CD8-positive, alpha-beta memory T cell (primary cell): ENCODE results near the gene RRAS. TPM values are rescaled to one million over a fixed set of nuclear protein-coding genes. Genes with fewer than 3 reads are reported as not detected.

Experiments used
- CTCF ChIA-PET: fragments of 350-600 bp; sonication (Branson Sonifier 250); formaldehyde crosslinking; loops from one replicate; lab custom pipeline; 2021; ENCODE audit warnings: antibody characterized with exemption; lab: Charles Lee
- POLR2A ChIA-PET: fragments of 350-600 bp; sonication (Branson Sonifier 250); formaldehyde crosslinking; loops from one replicate; lab custom pipeline; 2021; ENCODE audit warnings: antibody characterized with exemption; lab: Charles Lee
- DNase-seq, 5 donors: peaks; one replicate each; pipeline versions ENCODE4 v3.0.0 to v3.0.0-alpha.2; 2020 to 2022; ENCODE audit warnings: mixed read lengths in 1 of 5
- H3K27ac ChIP-seq: one replicate; pipeline ENCODE4 v1.7.0; 2013; ENCODE audit warnings: low read depth, mild to moderate bottlenecking, low read length, moderate library complexity
- H3K27me3 ChIP-seq: 2 replicates; pipeline ENCODE4 v1.7.0; 2013; ENCODE audit warnings: low read length, mild to moderate bottlenecking; ENCODE audit not compliant: insufficient read depth, poor library complexity, severe bottlenecking
- H3K36me3 ChIP-seq: 2 replicates; pipeline ENCODE4 v1.7.0; 2013; ENCODE audit warnings: mild to moderate bottlenecking, low read length, moderate library complexity; ENCODE audit not compliant: insufficient read depth
- H3K4me1 ChIP-seq: 2 replicates; pipeline ENCODE4 v1.7.0; 2013; ENCODE audit warnings: mild to moderate bottlenecking, low read length, moderate library complexity; ENCODE audit not compliant: insufficient read depth
- H3K4me3 ChIP-seq: 2 replicates; pipeline ENCODE4 v1.7.0; 2013; ENCODE audit warnings: mild to moderate bottlenecking, low read length
- H3K9me3 ChIP-seq: 2 replicates; pipeline ENCODE4 v1.7.0; 2013; ENCODE audit warnings: mild to moderate bottlenecking, low read length
- H3K27ac Mint-ChIP-seq, 8 donors: one replicate each; pipeline ENCODE4 v1.8.0; 2020 to 2021; ENCODE audit warnings: mixed read lengths in 8 of 8, mild to moderate bottlenecking in 6 of 8, inconsistent platforms in 3 of 8, moderate library complexity in 3 of 8
- H3K27me3 Mint-ChIP-seq, 2 donors: one replicate each; pipeline ENCODE4 v1.8.0; 2020 to 2021; ENCODE audit warnings: mixed read lengths in 2 of 2, mild to moderate bottlenecking in 1 of 2, moderate library complexity in 1 of 2
- H3K36me3 Mint-ChIP-seq, 3 donors: one replicate each; pipeline ENCODE4 v1.8.0; 2020 to 2021; ENCODE audit warnings: mixed read lengths in 3 of 3, inconsistent platforms in 1 of 3, mild to moderate bottlenecking in 1 of 3
- H3K4me1 Mint-ChIP-seq, 3 donors: one replicate each; pipeline ENCODE4 v1.8.0; 2020 to 2021; ENCODE audit warnings: mixed read lengths in 3 of 3, inconsistent platforms in 1 of 3, mild to moderate bottlenecking in 1 of 3
- H3K4me3 Mint-ChIP-seq, 7 donors: one replicate each; pipeline ENCODE4 v1.8.0; 2020 to 2021; ENCODE audit warnings: mixed read lengths in 7 of 7, mild to moderate bottlenecking in 6 of 7, moderate library complexity in 4 of 7, inconsistent platforms in 2 of 7
- H3K9me3 Mint-ChIP-seq, 5 donors: one replicate each; pipeline ENCODE4 v1.8.0; 2020 to 2022; ENCODE audit warnings: mixed read lengths in 5 of 5, mild to moderate bottlenecking in 3 of 5, moderate library complexity in 2 of 5, inconsistent platforms in 1 of 5
- polyA plus RNA-seq: library from polyadenylated mRNA; unstranded; fragments of 300-500 nt; fragmentation: Illumina TruSeq; gene quantifications from one replicate; pipeline ENCODE4 v1.2.3, GENCODE V29; 2021
- total RNA-seq, 2 experiments: library from RNA; stranded (reverse); gene quantifications; one replicate each; pipeline ENCODE4 v1.2.3, GENCODE V29; 2021

The RRAS gene
- total and polyA plus RNA-seq, 3 experiments from 2014 or later, result 5.3 to 16.0 (median 5.8) TPM

DNA sequence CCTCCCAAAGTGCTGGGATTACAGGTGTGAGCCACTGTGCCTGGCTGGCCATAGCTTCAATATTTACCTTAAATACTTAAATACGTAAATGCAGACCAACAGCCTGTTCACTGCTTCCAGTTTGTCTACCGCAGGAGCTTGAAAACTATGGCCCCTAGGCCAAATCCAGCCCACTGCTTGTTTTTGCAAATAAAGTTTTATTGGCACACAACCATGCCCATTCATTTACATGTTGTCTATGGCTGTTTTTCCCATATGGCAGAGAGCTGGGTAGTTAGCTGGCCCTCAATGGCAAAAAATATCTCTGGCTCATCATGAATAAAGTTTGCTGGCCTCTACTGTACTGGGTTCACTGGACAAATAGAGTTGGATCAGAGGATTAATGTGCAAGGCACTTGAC, 37.1 kb downstream of the RRAS start:
- ChIA-PET POLR2A (interaction anchor here (1.1 kb wide), 1 partner anchor 8 kb away, joined by 3 read pairs; no protein-coding TSS in a partner anchor), CTCF (interaction anchor here (0.8 kb wide), 1 partner anchor 15 kb away, joined by 3 read pairs; no protein-coding TSS in a partner anchor)
- H3K36me3 ChIP-seq, result peaks cover 28% of the 10 kb centered on the region
- Mint-ChIP-seq H3K4me1 (peaks cover 10 to 43% (median 16%) of the 10 kb centered on the region in 3 donors), H3K4me3 (no peak overlapping the region), H3K27ac (peak overlapping the region in 2 of 8 donors; percentile 66 to 77), H3K27me3 (no peaks in the 10 kb centered on the region), H3K36me3 (peaks cover 0 to 72% (median 10%) of the 10 kb centered on the region in 3 donors), H3K9me3 (no peaks in the 10 kb centered on the region)
- H3K4me3 ChIP-seq, result no peak overlapping the region
- DNase-seq, result no peak
- H3K9me3 ChIP-seq, result no peaks in the 10 kb centered on the region
- H3K4me1 ChIP-seq, result no peaks in the 10 kb centered on the region
- H3K27ac ChIP-seq, result no peak overlapping the region
- no peaks in the 10 kb centered on the region for H3K27me3 ChIP-seq

- Mint-ChIP-seq H3K27ac (no peak overlapping the region), H3K4me1 (peaks cover 10 to 39% (median 13%) of the 10 kb centered on the region in 3 donors), H3K9me3 (no peaks in the 10 kb centered on the region), H3K27me3 (no peaks in the 10 kb centered on the region), H3K4me3 (no peak overlapping the region), H3K36me3 (peaks cover 0 to 64% (median 8%) of the 10 kb centered on the region in 3 donors)
- H3K27ac ChIP-seq, result no peak overlapping the region
- DNase-seq, result no peak
- CTCF ChIA-PET, result no interaction called here
- no peak overlapping the region for H3K4me3 ChIP-seq
- H3K9me3 ChIP-seq, result no peaks in the 10 kb centered on the region
- H3K27me3 ChIP-seq, result no peaks in the 10 kb centered on the region
- peaks cover 22% of the 10 kb centered on the region for H3K36me3 ChIP-seq
- POLR2A ChIA-PET, result interaction anchor here (0.6 kb wide), 1 partner anchor 527 kb away, joined by 5 read pairs; no protein-coding TSS in a partner anchor
- H3K4me1 ChIP-seq, result no peaks in the 10 kb centered on the region
Measured at GRCh38 chr19:49601482-49602038, 38.4 kb downstream of the RRAS start.

DNA sequence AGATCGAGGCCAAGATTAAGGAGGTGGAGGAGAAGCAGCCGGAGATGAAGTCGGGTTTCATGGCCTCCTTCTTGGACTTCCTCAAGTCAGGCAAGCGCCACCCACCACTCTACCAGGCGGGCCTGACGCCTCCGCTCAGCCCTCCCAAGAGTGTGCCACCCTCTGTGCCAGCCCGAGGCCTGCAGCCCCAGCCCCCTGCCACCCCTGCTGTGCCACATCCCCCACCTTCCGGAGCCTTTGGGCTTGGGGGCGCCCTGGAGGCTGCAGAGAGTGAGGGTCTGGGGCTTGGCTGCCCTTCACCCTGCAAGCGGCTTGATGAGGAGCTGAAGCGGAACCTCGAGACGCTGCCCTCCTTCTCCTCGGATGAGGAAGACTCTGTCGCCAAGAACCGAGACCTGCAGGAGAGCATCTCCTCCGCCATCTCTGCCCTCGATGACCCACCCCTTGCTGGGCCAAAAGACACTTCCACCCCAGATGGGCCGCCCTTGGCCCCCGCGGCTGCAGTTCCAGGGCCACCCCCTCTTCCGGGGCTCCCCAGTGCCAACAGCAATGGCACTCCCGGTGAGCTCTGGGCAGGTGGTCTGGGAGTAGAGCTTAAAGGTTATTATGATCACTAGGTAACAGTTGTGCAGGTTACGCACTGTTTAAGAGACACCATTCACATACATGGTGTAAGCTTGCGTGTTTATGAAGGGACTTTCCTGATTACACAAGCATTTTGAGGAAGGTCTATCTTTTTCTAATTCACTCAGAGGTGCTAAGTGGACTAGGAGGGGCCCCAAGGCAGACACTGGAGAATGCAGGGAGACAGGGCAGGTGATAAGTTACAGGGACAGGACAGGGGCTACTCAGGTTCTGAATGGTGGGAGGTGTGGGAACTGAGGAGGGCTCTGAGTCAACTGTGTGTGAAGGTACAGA, 40.3 kb downstream of the RRAS start:
- H3K27ac Mint-ChIP-seq, result no peak overlapping the region
- H3K9me3 ChIP-seq, result no peaks in the 10 kb centered on the region
- H3K4me3 Mint-ChIP-seq, result no peak overlapping the region
- H3K27me3 ChIP-seq, result no peaks in the 10 kb centered on the region
- H3K27me3 Mint-ChIP-seq, result no peaks in the 10 kb centered on the region
- no peak for DNase-seq
- H3K27ac ChIP-seq, result no peak overlapping the region
- peaks cover 0 to 61% (median 8%) of the 10 kb centered on the region in 3 donors for H3K36me3 Mint-ChIP-seq
- H3K4me1 ChIP-seq, result no peaks in the 10 kb centered on the region
- peaks cover 19% of the 10 kb centered on the region for H3K36me3 ChIP-seq
- no peaks in the 10 kb centered on the region for H3K9me3 Mint-ChIP-seq
- ChIA-PET POLR2A (no interaction called here), CTCF (no interaction called here)
- peaks cover 10 to 35% (median 13%) of the 10 kb centered on the region in 3 donors for H3K4me1 Mint-ChIP-seq
- H3K4me3 ChIP-seq, result no peak overlapping the region

DNA sequence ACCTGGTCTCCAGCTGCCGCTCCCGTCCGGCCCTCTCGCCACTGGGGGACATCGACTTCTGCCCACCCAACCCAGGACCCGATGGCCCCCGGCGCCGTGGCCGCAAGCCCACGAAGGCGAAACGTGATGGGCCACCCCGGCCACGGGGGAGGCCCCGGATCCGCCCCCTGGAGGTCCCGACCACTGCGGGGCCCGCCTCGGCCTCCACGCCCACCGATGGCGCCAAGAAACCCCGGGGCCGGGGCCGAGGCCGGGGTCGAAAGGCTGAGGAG, 42.3 kb downstream of the RRAS start:
- peaks cover 27% of the 10 kb centered on the region for H3K36me3 ChIP-seq
- peaks cover 0 to 63% (median 14%) of the 10 kb centered on the region in 3 donors for H3K36me3 Mint-ChIP-seq
- peaks cover 22 to 50% (median 23%) of the 10 kb centered on the region in 3 donors for H3K4me1 Mint-ChIP-seq
- H3K27me3 Mint-ChIP-seq, result no peaks in the 10 kb centered on the region
- no peaks in the 10 kb centered on the region for H3K27me3 ChIP-seq
- H3K4me3 ChIP-seq, result no peak overlapping the region
- H3K27ac Mint-ChIP-seq, result no peak overlapping the region
- no peak for DNase-seq
- POLR2A ChIA-PET, result no interaction called here
- H3K9me3 Mint-ChIP-seq, result no peaks in the 10 kb centered on the region
- no peaks in the 10 kb centered on the region for H3K9me3 ChIP-seq
- CTCF ChIA-PET, result no interaction called here
- no peak overlapping the region for H3K27ac ChIP-seq
- H3K4me1 ChIP-seq, result peaks cover 17% of the 10 kb centered on the region
- no peak overlapping the region for H3K4me3 Mint-ChIP-seq

- ChIA-PET CTCF (no interaction called here), POLR2A (interaction anchor here (0.6 kb wide), 2 partner anchors 28 to 44 kb away, joined by 4 to 6 read pairs; no protein-coding TSS in a partner anchor)
- Mint-ChIP-seq H3K4me1 (peaks cover 27 to 51% (median 28%) of the 10 kb centered on the region in 3 donors), H3K27ac (no peak overlapping the region), H3K9me3 (no peaks in the 10 kb centered on the region), H3K27me3 (peaks cover 0 to 5% of the 10 kb centered on the region in 2 donors), H3K36me3 (peaks cover 0 to 63% (median 14%) of the 10 kb centered on the region in 3 donors), H3K4me3 (no peak overlapping the region)
- no peak for DNase-seq
- no peak overlapping the region for H3K27ac ChIP-seq
- no peaks in the 10 kb centered on the region for H3K27me3 ChIP-seq
- H3K4me3 ChIP-seq, result no peak overlapping the region
- H3K9me3 ChIP-seq, result no peaks in the 10 kb centered on the region
- peaks cover 27% of the 10 kb centered on the region for H3K36me3 ChIP-seq
- H3K4me1 ChIP-seq, result peaks cover 20% of the 10 kb centered on the region
Measured at GRCh38 chr19:49596954-49597702, 42.8 kb downstream of the RRAS start.

GRCh38 chr19:49596407-49596806, 43.5 kb downstream of the RRAS start:
- ChIA-PET CTCF (no interaction called here), POLR2A (interaction anchor here (0.5 to 1.1 kb wide), 4 partner anchors 27 to 112 kb away, joined by 3 to 6 read pairs (median 4); partner anchors contain the start of gene RRAS)
- H3K36me3 Mint-ChIP-seq, result peaks cover 0 to 60% (median 14%) of the 10 kb centered on the region in 3 donors
- H3K27me3 Mint-ChIP-seq, result peaks cover 0 to 5% of the 10 kb centered on the region in 2 donors
- H3K4me3 Mint-ChIP-seq, result no peak overlapping the region
- peaks cover 27 to 48% (median 27%) of the 10 kb centered on the region in 3 donors for H3K4me1 Mint-ChIP-seq
- Histone ChIP-seq H3K4me1 (peaks cover 20% of the 10 kb centered on the region), H3K36me3 (peaks cover 27% of the 10 kb centered on the region), H3K4me3 (no peak overlapping the region), H3K27ac (no peak overlapping the region), H3K27me3 (no peaks in the 10 kb centered on the region), H3K9me3 (no peaks in the 10 kb centered on the region)
- H3K27ac Mint-ChIP-seq, result no peak overlapping the region
- no peaks in the 10 kb centered on the region for H3K9me3 Mint-ChIP-seq
- no peak for DNase-seq

- no peak overlapping the region for H3K27ac ChIP-seq
- Mint-ChIP-seq H3K27ac (no peak overlapping the region), H3K9me3 (no peaks in the 10 kb centered on the region), H3K4me3 (no peak overlapping the region), H3K27me3 (peaks cover 0 to 5% of the 10 kb centered on the region in 2 donors), H3K36me3 (peaks cover 0 to 55% (median 14%) of the 10 kb centered on the region in 3 donors), H3K4me1 (peaks cover 27 to 44% (median 27%) of the 10 kb centered on the region in 3 donors)
- no peaks in the 10 kb centered on the region for H3K27me3 ChIP-seq
- peaks cover 20% of the 10 kb centered on the region for H3K4me1 ChIP-seq
- POLR2A ChIA-PET, result interaction anchor here (0.5 to 1.2 kb wide), 3 partner anchors 44 to 112 kb away, joined by 3 to 5 read pairs (median 3); partner anchors contain the start of genes PRMT1 and RRAS
- peaks cover 24% of the 10 kb centered on the region for H3K36me3 ChIP-seq
- CTCF ChIA-PET, result interaction anchor here (0.9 kb wide), 1 partner anchor 82 kb away, joined by 3 read pairs; no protein-coding TSS in a partner anchor
- no peak overlapping the region for H3K4me3 ChIP-seq
- H3K9me3 ChIP-seq, result no peaks in the 10 kb centered on the region
- no peak for DNase-seq
Measured at GRCh38 chr19:49595819-49596404, 44.0 kb downstream of the RRAS start.
